B cell (primary cell): ENCODE measurements around the gene ABCA2. TPM values are rescaled to one million over a fixed set of nuclear protein-coding genes. Genes with fewer than 3 reads are reported as not detected.

ENCODE experiments used
- ATAC-seq: fragments of 200-7000 bp; cut with Tn5 transposase; one replicate; pipeline ENCODE4 v1.10.0; 2021; ENCODE audit warnings: low read depth, mild to moderate bottlenecking, moderate number of reproducible peaks, moderate library complexity
- CTCF ChIA-PET: fragments of 350-600 bp; sonication (Branson Sonifier 250); formaldehyde crosslinking; loops from one replicate; lab custom pipeline; 2021; ENCODE audit warnings: antibody characterized with exemption, inconsistent platforms; lab: Charles Lee
- POLR2A ChIA-PET: fragments of 350-600 bp; sonication (Branson Sonifier 250); formaldehyde crosslinking; loops from one replicate; lab custom pipeline; 2021; ENCODE audit warnings: antibody characterized with exemption; lab: Charles Lee
- DNase-seq: peaks from one replicate; pipeline ENCODE4 v3.0.0; 2013
- H2AFZ ChIP-seq: 2 replicates; pipeline ENCODE4 v1.6.1; 2012; ENCODE audit warnings: mild to moderate bottlenecking, low read depth, low read length; ENCODE audit not compliant: insufficient read depth, poor library complexity, severe bottlenecking
- H3K27ac ChIP-seq, 2 donors: 1 replicate in 1 of 2; 2 replicates in 1 of 2; pipeline ENCODE4 v1.5.1; 2012 to 2013; ENCODE audit warnings: low read length in 2 of 2, mild to moderate bottlenecking in 2 of 2, moderate library complexity in 1 of 2
- H3K27me3 ChIP-seq, 4 experiments: fragments of 200-600 bp in 1 of 4; sonication (generic) in 1 of 4; replicated peaks in 1 of 4; 1 replicate in 2 of 4; 2 replicates in 2 of 4; pipeline versions ENCODE4 v1.6.1 to v1.7.0; 2013 to 2016; ENCODE audit warnings: low read length in 3 of 4, mild to moderate bottlenecking in 2 of 4, mixed read lengths in 1 of 4, moderate library complexity in 1 of 4; ENCODE audit not compliant: insufficient read depth in 4 of 4, control insufficient read depth in 3 of 4; ENCODE audit errors: control extremely low read depth in 1 of 4
- H3K36me3 ChIP-seq, 2 experiments: replicated peaks in 1 of 2; 1 replicate in 1 of 2; 2 replicates in 1 of 2; pipeline versions ENCODE4 v1.6.1 to v1.7.1; 2013; ENCODE audit warnings: low read length in 1 of 2; ENCODE audit not compliant: insufficient read depth in 2 of 2, control insufficient read depth in 1 of 2; ENCODE audit errors: control extremely low read depth in 1 of 2, extremely low read depth in 1 of 2
- H3K4me1 ChIP-seq, 2 donors: fragments of 200-600 bp in 1 of 2; sonication (generic) in 1 of 2; 1 replicate in 1 of 2; 2 replicates in 1 of 2; pipeline versions ENCODE4 v1.5.1 to v1.6.1; 2013 to 2017; ENCODE audit warnings: low read length in 2 of 2; ENCODE audit not compliant: control insufficient read depth in 2 of 2, insufficient read depth in 2 of 2
- H3K4me2 ChIP-seq: replicated peaks from 2 replicates; pipeline ENCODE3; 2012; ENCODE audit warnings: mild to moderate bottlenecking, low read depth, low read length; ENCODE audit not compliant: poor library complexity, severe bottlenecking
- H3K4me3 ChIP-seq, 5 experiments: fragments of 200-600 bp in 1 of 5; sonication (generic) in 1 of 5; 1 replicate in 3 of 5; 2 replicates in 2 of 5; pipeline versions ENCODE4 v1.5.1 to v1.7.0; 2011 to 2016; ENCODE audit warnings: low read length in 4 of 5, mild to moderate bottlenecking in 4 of 5, low read depth in 2 of 5, control low read depth in 1 of 5, moderate library complexity in 1 of 5; ENCODE audit not compliant: insufficient read depth in 1 of 5; ENCODE audit errors: control extremely low read depth in 1 of 5, extremely low read depth in 1 of 5
- H3K79me2 ChIP-seq: fragments of 200-600 bp; sonication (generic); one replicate; pipeline ENCODE4 v1.6.0; 2016; ENCODE audit warnings: low read length; ENCODE audit not compliant: control insufficient read depth, insufficient read depth
- H3K9ac ChIP-seq: fragments of 200-600 bp; sonication (generic); 2 replicates; pipeline ENCODE4 v1.6.1; 2017; ENCODE audit warnings: mild to moderate bottlenecking, low read length, moderate library complexity
- H3K9me3 ChIP-seq, 3 donors: one replicate each; pipeline versions ENCODE4 v1.6.1 to v1.7.1; 2013; ENCODE audit warnings: low read length in 2 of 3; ENCODE audit not compliant: control insufficient read depth in 2 of 3, insufficient read depth in 1 of 3; ENCODE audit errors: control extremely low read depth in 1 of 3
- H4K20me1 ChIP-seq: 2 replicates; pipeline ENCODE4 v1.6.0; 2012; ENCODE audit warnings: mild to moderate bottlenecking, low read length; ENCODE audit not compliant: insufficient read depth, control insufficient read depth, poor library complexity, severe bottlenecking
- H3K27ac Mint-ChIP-seq: one replicate; pipeline ENCODE4 v1.8.0; 2021; ENCODE audit warnings: mixed read lengths
- H3K27me3 Mint-ChIP-seq: one replicate; pipeline ENCODE4 v1.8.0; 2021; ENCODE audit warnings: mixed read lengths
- H3K4me1 Mint-ChIP-seq: one replicate; pipeline ENCODE4 v1.8.0; 2021; ENCODE audit warnings: mixed read lengths
- H3K4me3 Mint-ChIP-seq: one replicate; pipeline ENCODE4 v1.8.0; 2021; ENCODE audit warnings: mixed read lengths
- H3K9me3 Mint-ChIP-seq: one replicate; pipeline ENCODE4 v1.8.0; 2022; ENCODE audit warnings: mixed read lengths; ENCODE audit not compliant: insufficient read depth
- EZH2 ChIP-seq: IDR thresholded peaks from 2 replicates; pipeline ENCODE4 v1.6.1; 2012; ENCODE audit warnings: borderline replicate concordance, low read depth, mild to moderate bottlenecking, moderate library complexity, low read length; ENCODE audit not compliant: insufficient read depth, poor library complexity, severe bottlenecking
- WGBS: methylation state at CpG from one replicate; pipeline ENCODE4 v1.1.5; 2013; ENCODE audit warnings: missing lambda C conversion rate; ENCODE audit not compliant: insufficient coverage; 5-methylcytosine and 5-hydroxymethylcytosine counted together
- intact Hi-C: fragments of 100-400 bp; cut with micrococcal nuclease; formaldehyde crosslinking; loops from one replicate; pipeline ENCODE4 v1.10.0; 2022
- polyA plus RNA-seq: library from polyadenylated mRNA; depleted of rRNA; stranded (reverse); fragments of >200 nt; gene quantifications from 2 replicates; pipeline ENCODE4 v1.2.3, GENCODE V29; 2012
- total RNA-seq, 2 donors: library from RNA; stranded (reverse); fragments of 120-200 nt in 1 of 2; gene quantifications; 1 replicate in 1 of 2; 2 replicates in 1 of 2; pipeline versions ENCODE4 v1.2.3 to v1.2.4, GENCODE V29; 2013 to 2022
- TF ChIP-seq, protein P1 (sequence below): fragments of 200-600 bp; IDR thresholded peaks from one replicate; pipeline ENCODE4 v1.8.0; 2022; ENCODE audit warnings: antibody characterized with exemption, mild to moderate bottlenecking

Gene ABCA2
- total and polyA plus RNA-seq, 2 donors (not counting 1 experiment from before 2014, with no cell fraction given) = 30.7 to 61.1 TPM

DNA sequence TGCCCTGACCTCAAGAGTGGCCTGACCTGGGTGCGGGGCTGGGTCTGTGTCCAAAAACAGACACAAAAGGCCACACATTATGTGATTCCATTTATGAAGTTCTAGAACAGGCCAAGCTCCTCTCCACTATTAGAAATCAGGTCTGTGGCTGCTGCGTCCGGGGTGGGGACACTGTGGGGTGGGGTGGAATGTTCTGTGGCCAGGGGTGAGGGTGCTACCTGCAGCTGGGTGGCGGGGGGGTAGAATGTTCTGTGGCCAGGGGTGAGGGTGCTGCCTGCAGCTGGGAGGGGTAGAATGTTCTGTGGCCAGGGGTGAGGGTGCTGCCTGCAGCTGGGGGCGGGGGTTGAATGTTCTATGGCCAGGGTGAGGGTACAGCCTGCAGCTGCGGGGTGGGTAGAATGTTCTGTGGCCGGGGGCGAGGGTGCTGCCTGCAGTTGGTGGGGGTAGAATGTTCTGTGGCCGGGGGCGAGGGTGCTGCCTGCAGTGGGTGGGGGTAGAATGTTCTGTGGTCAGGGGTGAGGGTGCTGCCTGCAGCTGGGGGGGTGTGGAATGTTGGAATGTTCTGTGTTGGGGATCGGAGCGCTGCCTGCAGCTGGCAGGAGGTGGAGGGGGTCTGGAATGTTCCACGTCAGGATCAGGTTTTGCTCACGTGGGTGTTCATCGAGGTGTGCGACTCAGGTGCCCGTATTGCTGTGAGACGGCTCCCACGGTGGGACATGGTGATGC lies 67.7 kb downstream of the ABCA2 start:
- no peak for ATAC-seq
- no peak overlapping the region for H2AFZ ChIP-seq
- H3K9ac ChIP-seq = no peak overlapping the region
- intact Hi-C loops = no loop called here
- peaks cover 0 to 6% (median under 1%) of the 10 kb centered on the region in 4 experiments for H3K27me3 ChIP-seq
- CTCF ChIA-PET = no interaction called here
- POLR2A ChIA-PET = no interaction called here
- H3K4me1 ChIP-seq = no peaks in the 10 kb centered on the region
- Mint-ChIP-seq H3K27ac (no peak overlapping the region), H3K9me3 (no peaks in the 10 kb centered on the region), H3K27me3 (no peaks in the 10 kb centered on the region), H3K4me3 (no peak overlapping the region), H3K4me1 (peaks cover 2% of the 10 kb centered on the region)
- peaks cover 0 to 2% (median 0%) of the 10 kb centered on the region in 3 donors for H3K9me3 ChIP-seq
- no peaks in the 10 kb centered on the region for H3K36me3 ChIP-seq
- WGBS = 90% methylated on average over 10 of the region's 19 CpGs
- no peaks in the 10 kb centered on the region for H3K79me2 ChIP-seq
- no peak overlapping the region for H3K4me2 ChIP-seq
- DNase-seq = no peak
- no peaks in the 10 kb centered on the region for H4K20me1 ChIP-seq
- H3K27ac ChIP-seq = no peak overlapping the region
- no peak overlapping the region for H3K4me3 ChIP-seq
- TF ChIP-seq EZH2 = no peak
- TF ChIP-seq, protein P1, sequence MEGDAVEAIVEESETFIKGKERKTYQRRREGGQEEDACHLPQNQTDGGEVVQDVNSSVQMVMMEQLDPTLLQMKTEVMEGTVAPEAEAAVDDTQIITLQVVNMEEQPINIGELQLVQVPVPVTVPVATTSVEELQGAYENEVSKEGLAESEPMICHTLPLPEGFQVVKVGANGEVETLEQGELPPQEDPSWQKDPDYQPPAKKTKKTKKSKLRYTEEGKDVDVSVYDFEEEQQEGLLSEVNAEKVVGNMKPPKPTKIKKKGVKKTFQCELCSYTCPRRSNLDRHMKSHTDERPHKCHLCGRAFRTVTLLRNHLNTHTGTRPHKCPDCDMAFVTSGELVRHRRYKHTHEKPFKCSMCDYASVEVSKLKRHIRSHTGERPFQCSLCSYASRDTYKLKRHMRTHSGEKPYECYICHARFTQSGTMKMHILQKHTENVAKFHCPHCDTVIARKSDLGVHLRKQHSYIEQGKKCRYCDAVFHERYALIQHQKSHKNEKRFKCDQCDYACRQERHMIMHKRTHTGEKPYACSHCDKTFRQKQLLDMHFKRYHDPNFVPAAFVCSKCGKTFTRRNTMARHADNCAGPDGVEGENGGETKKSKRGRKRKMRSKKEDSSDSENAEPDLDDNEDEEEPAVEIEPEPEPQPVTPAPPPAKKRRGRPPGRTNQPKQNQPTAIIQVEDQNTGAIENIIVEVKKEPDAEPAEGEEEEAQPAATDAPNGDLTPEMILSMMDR = no peak
